Erythroblast (primary cell): ENCODE results near the gene TTLL8.

Source experiments
- GATA1 ChIP-seq: IDR thresholded peaks from 2 replicates; pipeline ENCODE4 v1.6.1; 2011; ENCODE audit warnings: low read depth, mild to moderate bottlenecking, control low read depth, low read length, moderate library complexity
- POLR2A ChIP-seq: IDR thresholded peaks from 2 replicates; pipeline ENCODE4 v1.6.1; 2011; ENCODE audit warnings: mild to moderate bottlenecking, low read length

- TF ChIP-seq POLR2A = no peak
- no peak for TF ChIP-seq GATA1
Observed at GRCh38 chr22:49997932-49998717, 60.0 kb downstream of the TTLL8 start.
